Kidney epithelial cell (primary cell): ENCODE data around the gene MT3. TPM values are rescaled to one million over a fixed set of nuclear protein-coding genes. Genes with fewer than 3 reads are reported as not detected.

ENCODE experiments used
- DNase-seq: peaks from one replicate; pipeline ENCODE4 v3.0.0-alpha.2; 2010; ENCODE audit warnings: low read depth
- H3K27me3 ChIP-seq: 2 replicates; pipeline ENCODE4 v1.6.0; 2011; ENCODE audit warnings: low read length; ENCODE audit not compliant: control insufficient read depth, insufficient read depth
- H3K36me3 ChIP-seq: 2 replicates; pipeline ENCODE4 v1.5.1; 2011; ENCODE audit warnings: low read length; ENCODE audit not compliant: control insufficient read depth, insufficient read depth
- H3K4me3 ChIP-seq: 2 replicates; pipeline ENCODE4 v1.5.1; 2011; ENCODE audit warnings: low read depth, mild to moderate bottlenecking, control low read depth, low read length
- CTCF ChIP-seq: IDR thresholded peaks from 2 replicates; pipeline ENCODE4 v1.5.1; 2011; ENCODE audit warnings: mild to moderate bottlenecking, moderate library complexity, low read length, control low read depth, inconsistent platforms; ENCODE audit not compliant: insufficient read depth, poor library complexity, severe bottlenecking
- total RNA-seq: library from RNA; depleted of rRNA; stranded (reverse); fragments of >200 nt; gene quantifications from 2 replicates; pipeline ENCODE4 v1.2.3, GENCODE V29; 2015

MT3 gene
- total RNA-seq, 1 donor from 2014 or later = not detected

DNA sequence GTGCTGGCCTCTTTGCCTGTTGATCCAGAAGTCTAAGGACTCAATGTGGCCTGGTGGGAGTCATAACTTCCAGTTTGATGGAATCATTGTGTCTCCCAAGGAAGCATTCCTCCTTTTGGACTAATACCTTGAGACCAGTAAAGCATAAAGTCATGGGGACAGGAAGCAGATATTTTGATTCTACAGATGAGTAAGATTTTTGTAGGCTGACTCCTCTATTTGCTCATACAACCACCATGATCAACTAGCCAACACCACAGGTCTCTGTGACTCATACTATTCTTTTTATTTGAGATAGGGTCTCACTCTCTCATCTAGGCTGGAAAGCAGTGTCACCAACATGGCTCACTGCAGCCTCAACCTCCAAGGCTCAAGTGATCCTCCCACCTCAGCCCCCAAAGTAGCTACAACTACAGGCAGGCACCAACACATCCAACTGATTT, 25.2 kb downstream of the MT3 start:
- Histone ChIP-seq H3K4me3 (no peak overlapping the region), H3K36me3 (no peaks in the 10 kb centered on the region), H3K27me3 (no peaks in the 10 kb centered on the region)
- peak; percentile 93 for DNase-seq
- no peak for TF ChIP-seq CTCF

GRCh38 chr16:56615353-56615752, 26.0 kb downstream of the MT3 start:
- DNase-seq = no peak
- TF ChIP-seq CTCF = no peak

GRCh38 chr16:56616608-56617211, 27.4 kb downstream of the MT3 start:
- H3K27me3 ChIP-seq = no peaks in the 10 kb centered on the region
- H3K4me3 ChIP-seq = peak overlapping the region; percentile 35
- no peak for TF ChIP-seq CTCF
- DNase-seq = no peak
- no peaks in the 10 kb centered on the region for H3K36me3 ChIP-seq

More at GRCh38 chr16:56615353-56615752, 26.0 kb downstream of the MT3 start:
- Histone ChIP-seq H3K4me3 (no peak overlapping the region), H3K27me3 (no peaks in the 10 kb centered on the region), H3K36me3 (no peaks in the 10 kb centered on the region)

GRCh38 chr16:56617212-56618085, 28.1 kb downstream of the MT3 start:
- no peak for DNase-seq
- Histone ChIP-seq H3K36me3 (no peaks in the 10 kb centered on the region), H3K27me3 (no peaks in the 10 kb centered on the region), H3K4me3 (peak overlapping the region; percentile 35)
- TF ChIP-seq CTCF = no peak

DNA sequence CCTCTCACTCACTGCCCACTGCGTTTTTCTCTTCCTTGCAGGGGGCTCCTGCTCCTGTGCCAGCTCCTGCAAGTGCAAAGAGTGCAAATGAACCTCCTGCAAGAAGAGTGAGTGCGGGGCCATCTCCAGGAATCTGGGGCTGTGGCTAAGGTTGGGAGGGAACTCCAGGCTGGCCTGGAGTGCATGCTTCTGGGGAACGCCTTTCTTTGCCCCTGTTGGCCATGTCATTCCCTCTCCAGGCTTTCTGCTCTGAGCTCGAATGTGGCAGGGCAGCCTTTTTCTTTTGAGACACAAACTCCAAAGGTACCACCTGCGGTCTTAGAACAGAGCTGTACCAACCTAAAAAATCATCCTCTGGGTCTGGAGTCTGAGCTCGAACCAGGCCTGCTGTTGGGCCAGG, 28.8 kb downstream of the MT3 start:
- TF ChIP-seq CTCF = no peak

More for the DNA sequence above, 28.8 kb downstream of the MT3 start:
- Histone ChIP-seq H3K27me3 (no peaks in the 10 kb centered on the region), H3K4me3 (peak overlapping the region; percentile 35), H3K36me3 (no peaks in the 10 kb centered on the region)
- DNase-seq = no peak
